ENCODE data around the gene TARS1. TPM values are rescaled to one million over a fixed set of nuclear protein-coding genes. Genes with fewer than 3 reads are reported as not detected.

The TARS1 gene
- total RNA-seq, 1 experiment from 2014 or later, result 417 TPM

DNA sequence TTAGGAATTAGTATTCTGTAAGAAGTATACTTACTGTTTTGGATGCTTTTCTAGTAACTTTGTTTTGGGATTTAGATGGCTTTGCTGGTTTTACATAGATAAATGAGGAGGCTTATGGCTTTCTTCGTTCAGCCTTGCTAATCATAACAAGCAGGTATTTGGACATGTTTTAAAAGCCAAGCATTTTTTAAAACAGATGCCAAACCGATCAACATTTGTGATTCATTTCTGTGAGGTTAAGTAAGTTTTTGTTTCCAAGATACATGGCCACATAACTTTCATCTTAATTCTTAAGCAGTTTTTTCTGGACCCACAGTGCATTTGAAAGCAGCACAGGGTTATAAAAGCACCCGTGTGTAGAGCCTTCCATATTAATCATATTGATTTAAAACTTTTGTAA, 21.7 kb downstream of the TARS1 start:
- H3K4ac ChIP-seq (ENCODE audit: low read depth, low read length), result no peak overlapping the region
- H3K23ac ChIP-seq (ENCODE audit: insufficient read length, low read depth, low read length), result no peak overlapping the region
- H2BK120ac ChIP-seq (ENCODE audit: low read depth, low read length, poor library complexity, severe bottlenecking), result no peak overlapping the region
- H2BK20ac ChIP-seq (ENCODE audit: low read depth, low read length, poor library complexity, severe bottlenecking), result no peak overlapping the region
- Mint-ChIP-seq H3K36me3 (ENCODE audit: insufficient read depth in 1 of 3, low read depth in 3 of 3) (peaks cover 78 to 98% (median 97%) of the 10 kb centered on the region in 3 experiments; a peak in 6 of 7 replicates), H3K27me3 (ENCODE audit: low read depth) (no peaks in the 10 kb centered on the region), H3K4me3 (no peak overlapping the region), H3K27ac (no peak overlapping the region), H3K4me1 (no peaks in the 10 kb centered on the region), H3K9me3 (no peaks in the 10 kb centered on the region)
- H3K27ac ChIP-seq (ENCODE audit: insufficient read length, low read depth, low read length), result no peak overlapping the region
- H3K4me2 ChIP-seq (ENCODE audit: insufficient read depth, insufficient read length, low read length), result no peak overlapping the region
- no peaks in the 10 kb centered on the region for H3K79me1 ChIP-seq (ENCODE audit: insufficient read depth, low read depth, low read length, poor library complexity, severe bottlenecking)
- no peak overlapping the region for H4K5ac ChIP-seq (ENCODE audit: insufficient read length, low read depth, low read length)
- no peak overlapping the region for H4K91ac ChIP-seq (ENCODE audit: insufficient read length, low read depth, low read length)
- no peak overlapping the region for H2BK5ac ChIP-seq (ENCODE audit: insufficient read length, low read length)
- no peak overlapping the region for H3K9ac ChIP-seq (ENCODE audit: extremely low read depth, insufficient read length, low read length)
- DNase-seq, result no peak
- no peaks in the 10 kb centered on the region for H3K4me1 ChIP-seq (ENCODE audit: insufficient read depth, low read length)
- H2AK5ac ChIP-seq (ENCODE audit: insufficient read length, low read length), result no peak overlapping the region
- no peaks in the 10 kb centered on the region for H3K9me3 ChIP-seq (ENCODE audit: control insufficient read depth, low read depth, low read length)
- H3K27me3 ChIP-seq (ENCODE audit: insufficient read depth, low read length), result no peaks in the 10 kb centered on the region
- no CpG with 5 or more reads among the region's 3 CpGs for WGBS (ENCODE audit: extremely low coverage, insufficient read length, low lambda C conversion rate)
- no peak overlapping the region for H3K56ac ChIP-seq (ENCODE audit: insufficient read length, low read depth, low read length)
- H3T11ph ChIP-seq (ENCODE audit: low read length), result no peak overlapping the region
- no peak overlapping the region for H3K14ac ChIP-seq (ENCODE audit: insufficient read depth, low read length)
- TF ChIP-seq, protein P1, sequence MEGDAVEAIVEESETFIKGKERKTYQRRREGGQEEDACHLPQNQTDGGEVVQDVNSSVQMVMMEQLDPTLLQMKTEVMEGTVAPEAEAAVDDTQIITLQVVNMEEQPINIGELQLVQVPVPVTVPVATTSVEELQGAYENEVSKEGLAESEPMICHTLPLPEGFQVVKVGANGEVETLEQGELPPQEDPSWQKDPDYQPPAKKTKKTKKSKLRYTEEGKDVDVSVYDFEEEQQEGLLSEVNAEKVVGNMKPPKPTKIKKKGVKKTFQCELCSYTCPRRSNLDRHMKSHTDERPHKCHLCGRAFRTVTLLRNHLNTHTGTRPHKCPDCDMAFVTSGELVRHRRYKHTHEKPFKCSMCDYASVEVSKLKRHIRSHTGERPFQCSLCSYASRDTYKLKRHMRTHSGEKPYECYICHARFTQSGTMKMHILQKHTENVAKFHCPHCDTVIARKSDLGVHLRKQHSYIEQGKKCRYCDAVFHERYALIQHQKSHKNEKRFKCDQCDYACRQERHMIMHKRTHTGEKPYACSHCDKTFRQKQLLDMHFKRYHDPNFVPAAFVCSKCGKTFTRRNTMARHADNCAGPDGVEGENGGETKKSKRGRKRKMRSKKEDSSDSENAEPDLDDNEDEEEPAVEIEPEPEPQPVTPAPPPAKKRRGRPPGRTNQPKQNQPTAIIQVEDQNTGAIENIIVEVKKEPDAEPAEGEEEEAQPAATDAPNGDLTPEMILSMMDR (conservative IDR thresholded peaks at IDR 0.05), result no peak
- no peak overlapping the region for H2BK15ac ChIP-seq (ENCODE audit: low read depth, low read length)
- H4K20me1 ChIP-seq (ENCODE audit: control insufficient read depth, insufficient read depth, insufficient read length), result no peaks in the 10 kb centered on the region
- no peak overlapping the region for H2AFZ ChIP-seq (ENCODE audit: low read length)
- H3K79me2 ChIP-seq (ENCODE audit: insufficient read depth, low read length), result no peaks in the 10 kb centered on the region; the same call in 1 of the 2 replicates
- no peaks in the 10 kb centered on the region for H3K23me2 ChIP-seq (ENCODE audit: insufficient read length, low read depth, low read length, poor library complexity, severe bottlenecking)
- H2BK12ac ChIP-seq (ENCODE audit: insufficient read length, low read depth, low read length), result no peak overlapping the region
- H3K18ac ChIP-seq (ENCODE audit: insufficient read length, low read depth, low read length), result no peak overlapping the region
- no peak overlapping the region for H4K8ac ChIP-seq (replicated peaks; ENCODE audit: insufficient read length, low read depth, low read length)
